ENCODE measurements around the gene PHRF1.
A peak's percentile ranks its signal among the peaks of the same experiment; 100 is the strongest.

Gene PHRF1

GRCh38 chr11:530960-531831 lies 45.1 kb upstream of the PHRF1 start:
- no peak overlapping the region for H3K4me3 ChIP-seq (ENCODE audit: control insufficient read depth in 1 of 7, extremely low read depth in 1 of 7, insufficient read depth in 4 of 7, low read depth in 2 of 7, low read length in 6 of 7)
- no peak for DNase-seq
- H3K9me3 ChIP-seq (ENCODE audit: control extremely low read depth in 1 of 5, control insufficient read depth in 4 of 5, insufficient read depth in 2 of 5, low read depth in 1 of 5, low read length in 4 of 5) = no peaks in the 10 kb centered on the region
- H3K27me3 ChIP-seq (replicated peaks in 2 of 5; ENCODE audit: control insufficient read depth in 4 of 5, insufficient read depth in 5 of 5, low read length in 4 of 5) = no peaks in the 10 kb centered on the region
- ChIA-PET POLR2A (no interaction called here), CTCF (interaction anchor here (2.5 kb wide), 1 partner anchor 12 kb away, joined by 9 read pairs; no protein-coding TSS in a partner anchor)
- H3K4me1 ChIP-seq (ENCODE audit: control extremely low read depth in 1 of 4, control insufficient read depth in 4 of 4, insufficient read depth in 4 of 4, low read length in 3 of 4) = peaks cover 0 to 16% (median 14%) of the 10 kb centered on the region in 4 experiments
- 97% methylated on average over 20 of the region's 28 CpGs for WGBS (ENCODE audit: insufficient coverage)
- no peak overlapping the region for H3K27ac ChIP-seq (ENCODE audit: insufficient read depth in 1 of 2, low read depth in 1 of 2, low read length in 2 of 2, poor library complexity in 1 of 2, severe bottlenecking in 2 of 2)
- peaks cover 2 to 43% (median 24%) of the 10 kb centered on the region in 4 experiments for H3K36me3 ChIP-seq (ENCODE audit: control insufficient read depth in 4 of 4, insufficient read depth in 4 of 4, low read length in 3 of 4)

DNA sequence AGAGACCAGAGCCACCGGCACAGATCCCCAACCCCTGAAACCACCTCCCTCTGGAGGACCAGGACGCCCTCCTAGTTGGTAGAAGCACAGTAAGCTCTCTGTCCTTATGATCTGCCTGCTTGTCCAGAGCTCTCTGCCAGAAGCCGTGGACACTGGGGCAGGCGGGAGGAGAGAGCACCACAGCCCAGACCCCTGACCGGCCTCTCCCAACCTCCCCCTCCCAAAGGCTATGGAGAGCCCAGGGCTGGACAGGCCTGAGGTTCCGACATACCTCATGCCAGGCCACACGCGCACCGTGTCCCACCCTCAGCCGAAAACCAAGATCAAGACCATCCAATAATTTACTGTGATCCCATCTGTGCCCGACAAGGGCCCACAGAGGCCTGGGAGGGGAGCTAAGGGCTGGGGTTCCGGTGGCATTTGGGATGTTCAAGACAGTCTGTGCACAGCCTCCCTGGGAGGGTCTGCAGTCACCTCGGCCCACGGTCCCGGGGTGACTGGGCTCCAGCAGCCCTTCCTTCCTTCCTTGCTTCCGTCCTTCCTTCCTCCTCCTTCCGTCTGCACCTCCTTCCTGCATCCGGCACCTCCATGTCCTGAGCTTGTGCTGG lies 44.2 kb upstream of the PHRF1 start:
- no peak for DNase-seq
- Histone ChIP-seq H3K4me1 (ENCODE audit: control extremely low read depth in 1 of 4, control insufficient read depth in 4 of 4, insufficient read depth in 4 of 4, low read length in 3 of 4) (peaks cover 0 to 24% (median 22%) of the 10 kb centered on the region in 4 experiments), H3K27me3 (replicated peaks in 2 of 5; ENCODE audit: control insufficient read depth in 4 of 5, insufficient read depth in 5 of 5, low read length in 4 of 5) (no peaks in the 10 kb centered on the region), H3K27ac (ENCODE audit: insufficient read depth in 1 of 2, low read depth in 1 of 2, low read length in 2 of 2, poor library complexity in 1 of 2, severe bottlenecking in 2 of 2) (no peak overlapping the region), H3K4me3 (ENCODE audit: control insufficient read depth in 1 of 7, extremely low read depth in 1 of 7, insufficient read depth in 4 of 7, low read depth in 2 of 7, low read length in 6 of 7) (no peak overlapping the region), H3K9me3 (ENCODE audit: control extremely low read depth in 1 of 5, control insufficient read depth in 4 of 5, insufficient read depth in 2 of 5, low read depth in 1 of 5, low read length in 4 of 5) (no peaks in the 10 kb centered on the region), H3K36me3 (ENCODE audit: control insufficient read depth in 4 of 4, insufficient read depth in 4 of 4, low read length in 3 of 4) (peaks cover 2 to 43% (median 24%) of the 10 kb centered on the region in 4 experiments)
- CTCF ChIA-PET = interaction anchor here (1.0 to 2.5 kb wide), 3 partner anchors 12 to 22 kb away, joined by 3 to 9 read pairs (median 3); no protein-coding TSS in a partner anchor
- POLR2A ChIA-PET = no interaction called here
- 81% methylated on average over 10 of the region's 18 CpGs for WGBS (ENCODE audit: insufficient coverage)

DNA sequence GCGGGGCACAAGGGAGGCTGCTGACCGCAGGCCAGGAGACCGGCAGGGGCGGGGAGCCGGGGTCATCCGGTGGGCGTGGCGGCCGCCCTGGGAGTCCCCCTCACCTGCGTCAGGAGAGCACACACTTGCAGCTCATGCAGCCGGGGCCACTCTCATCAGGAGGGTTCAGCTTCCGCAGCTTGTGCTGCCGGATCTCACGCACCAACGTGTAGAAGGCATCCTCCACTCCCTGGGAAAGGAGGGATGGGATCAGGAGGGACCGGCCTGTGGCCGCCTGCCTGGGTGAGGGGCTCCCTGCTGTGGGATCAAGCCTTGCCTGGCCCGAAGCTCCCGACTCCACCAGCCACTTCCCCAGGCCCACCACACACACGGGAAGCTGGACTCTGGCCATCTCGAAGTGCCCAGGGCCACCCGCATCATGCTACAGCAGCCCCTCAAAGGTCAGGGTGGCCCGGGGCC lies 43.7 kb upstream of the PHRF1 start:
- CTCF ChIA-PET = interaction anchor here (1.0 to 2.5 kb wide), 3 partner anchors 12 to 22 kb away, joined by 3 to 9 read pairs (median 3); no protein-coding TSS in a partner anchor
- POLR2A ChIA-PET = no interaction called here
- WGBS (ENCODE audit: insufficient coverage) = 98% methylated on average over 15 of the region's 23 CpGs

GRCh38 chr11:532986-533585 lies 43.2 kb upstream of the PHRF1 start:
- Histone ChIP-seq H3K4me1 (ENCODE audit: control extremely low read depth in 1 of 4, control insufficient read depth in 4 of 4, insufficient read depth in 4 of 4, low read length in 3 of 4) (peaks cover 0 to 35% (median 32%) of the 10 kb centered on the region in 4 experiments), H3K27ac (ENCODE audit: insufficient read depth in 1 of 2, low read depth in 1 of 2, low read length in 2 of 2, poor library complexity in 1 of 2, severe bottlenecking in 2 of 2) (no peak overlapping the region), H3K9me3 (ENCODE audit: control extremely low read depth in 1 of 5, control insufficient read depth in 4 of 5, insufficient read depth in 2 of 5, low read depth in 1 of 5, low read length in 4 of 5) (no peaks in the 10 kb centered on the region), H3K27me3 (replicated peaks in 2 of 5; ENCODE audit: control insufficient read depth in 4 of 5, insufficient read depth in 5 of 5, low read length in 4 of 5) (no peaks in the 10 kb centered on the region), H3K36me3 (ENCODE audit: control insufficient read depth in 4 of 4, insufficient read depth in 4 of 4, low read length in 3 of 4) (peaks cover 2 to 43% (median 24%) of the 10 kb centered on the region in 4 experiments), H3K4me3 (ENCODE audit: control insufficient read depth in 1 of 7, extremely low read depth in 1 of 7, insufficient read depth in 4 of 7, low read depth in 2 of 7, low read length in 6 of 7) (no peak overlapping the region)
- CTCF ChIA-PET = interaction anchor here (1.0 to 2.5 kb wide), 3 partner anchors 13 to 21 kb away, joined by 3 to 9 read pairs (median 3); no protein-coding TSS in a partner anchor
- 97% methylated on average over 25 of the region's 33 CpGs for WGBS (ENCODE audit: insufficient coverage)
- POLR2A ChIA-PET = no interaction called here
- DNase-seq = no peak

More for the DNA sequence above, 43.7 kb upstream of the PHRF1 start:
- no peak for DNase-seq
- H3K4me1 ChIP-seq (ENCODE audit: control extremely low read depth in 1 of 4, control insufficient read depth in 4 of 4, insufficient read depth in 4 of 4, low read length in 3 of 4) = peaks cover 0 to 29% (median 27%) of the 10 kb centered on the region in 4 experiments
- H3K36me3 ChIP-seq (ENCODE audit: control insufficient read depth in 4 of 4, insufficient read depth in 4 of 4, low read length in 3 of 4) = peaks cover 2 to 43% (median 24%) of the 10 kb centered on the region in 4 experiments
- H3K9me3 ChIP-seq (ENCODE audit: control extremely low read depth in 1 of 5, control insufficient read depth in 4 of 5, insufficient read depth in 2 of 5, low read depth in 1 of 5, low read length in 4 of 5) = no peaks in the 10 kb centered on the region
- H3K4me3 ChIP-seq (ENCODE audit: control insufficient read depth in 1 of 7, extremely low read depth in 1 of 7, insufficient read depth in 4 of 7, low read depth in 2 of 7, low read length in 6 of 7) = no peak overlapping the region
- H3K27me3 ChIP-seq (replicated peaks in 2 of 5; ENCODE audit: control insufficient read depth in 4 of 5, insufficient read depth in 5 of 5, low read length in 4 of 5) = no peaks in the 10 kb centered on the region
- H3K27ac ChIP-seq (ENCODE audit: insufficient read depth in 1 of 2, low read depth in 1 of 2, low read length in 2 of 2, poor library complexity in 1 of 2, severe bottlenecking in 2 of 2) = no peak overlapping the region

GRCh38 chr11:533586-534395 lies 42.5 kb upstream of the PHRF1 start:
- Histone ChIP-seq H3K9me3 (ENCODE audit: control extremely low read depth in 1 of 5, control insufficient read depth in 4 of 5, insufficient read depth in 2 of 5, low read depth in 1 of 5, low read length in 4 of 5) (no peaks in the 10 kb centered on the region), H3K4me1 (ENCODE audit: control extremely low read depth in 1 of 4, control insufficient read depth in 4 of 4, insufficient read depth in 4 of 4, low read length in 3 of 4) (peaks cover 0 to 38% (median 34%) of the 10 kb centered on the region in 4 experiments), H3K4me3 (ENCODE audit: control insufficient read depth in 1 of 7, extremely low read depth in 1 of 7, insufficient read depth in 4 of 7, low read depth in 2 of 7, low read length in 6 of 7) (peak overlapping the region in 3 of 7 experiments; percentile 83 to 85 (median 84)), H3K27ac (ENCODE audit: insufficient read depth in 1 of 2, low read depth in 1 of 2, low read length in 2 of 2, poor library complexity in 1 of 2, severe bottlenecking in 2 of 2) (no peak overlapping the region), H3K27me3 (replicated peaks in 2 of 5; ENCODE audit: control insufficient read depth in 4 of 5, insufficient read depth in 5 of 5, low read length in 4 of 5) (no peaks in the 10 kb centered on the region), H3K36me3 (ENCODE audit: control insufficient read depth in 4 of 4, insufficient read depth in 4 of 4, low read length in 3 of 4) (peaks cover 2 to 41% (median 24%) of the 10 kb centered on the region in 4 experiments)
- ChIA-PET CTCF (interaction anchor here (2.5 kb wide), 1 partner anchor 15 kb away, joined by 9 read pairs; no protein-coding TSS in a partner anchor), POLR2A (no interaction called here)
- WGBS (ENCODE audit: insufficient coverage) = 98% methylated on average over 36 of the region's 37 CpGs
- DNase-seq = no peak

DNA sequence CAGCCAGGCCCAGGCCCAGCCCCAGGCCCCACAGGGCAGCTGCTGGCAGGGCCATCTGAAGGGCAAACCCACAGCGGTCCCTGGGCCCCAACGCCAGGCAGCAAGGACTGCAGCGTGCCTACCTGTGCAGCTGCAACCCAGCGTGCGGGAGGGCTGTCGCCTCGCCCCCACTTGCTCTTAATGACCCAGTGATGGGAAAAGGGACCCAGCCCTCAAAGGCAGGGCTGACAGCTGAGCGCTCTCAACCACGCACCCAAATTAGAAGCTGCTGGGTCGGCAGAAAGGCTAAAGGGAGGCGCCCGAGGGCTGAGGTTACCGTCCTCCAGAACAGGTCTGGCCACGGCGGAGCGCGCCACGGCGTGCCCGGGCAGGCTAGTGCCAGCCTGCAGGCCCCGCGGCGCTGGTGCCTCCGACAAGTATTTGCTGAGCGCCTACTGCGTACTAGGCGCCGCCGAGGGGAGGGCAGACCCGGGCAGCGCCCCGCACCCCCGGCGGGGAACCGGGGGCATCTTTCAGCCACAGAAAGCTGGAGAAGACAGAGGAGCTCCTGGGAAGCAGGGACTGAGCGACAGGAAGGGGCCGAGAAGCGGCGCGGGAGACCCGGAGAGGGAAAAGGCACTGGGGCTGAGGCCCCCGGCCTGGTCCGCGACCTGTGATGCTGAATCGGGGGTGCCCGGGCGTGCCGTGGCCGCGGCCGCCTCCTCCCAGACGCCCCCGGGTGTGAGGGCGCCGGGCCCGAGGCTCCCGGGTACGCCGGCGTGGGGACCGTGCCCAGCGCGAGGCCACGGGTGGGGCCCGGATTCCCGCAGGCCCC lies 41.7 kb upstream of the PHRF1 start:
- no peaks in the 10 kb centered on the region for H3K27me3 ChIP-seq (replicated peaks in 2 of 5; ENCODE audit: control insufficient read depth in 4 of 5, insufficient read depth in 5 of 5, low read length in 4 of 5)
- ChIA-PET POLR2A (no interaction called here), CTCF (no interaction called here)
- peaks cover 0 to 38% (median 34%) of the 10 kb centered on the region in 4 experiments for H3K4me1 ChIP-seq (ENCODE audit: control extremely low read depth in 1 of 4, control insufficient read depth in 4 of 4, insufficient read depth in 4 of 4, low read length in 3 of 4)
- DNase-seq = peak in 2 of 3 donors; percentile 40 to 47
- WGBS (ENCODE audit: insufficient coverage) = 18% methylated on average over 43 of the region's 66 CpGs
- H3K27ac ChIP-seq (ENCODE audit: insufficient read depth in 1 of 2, low read depth in 1 of 2, low read length in 2 of 2, poor library complexity in 1 of 2, severe bottlenecking in 2 of 2) = peak overlapping the region in 1 of 2 experiments; percentile 64
- no peaks in the 10 kb centered on the region for H3K9me3 ChIP-seq (ENCODE audit: control extremely low read depth in 1 of 5, control insufficient read depth in 4 of 5, insufficient read depth in 2 of 5, low read depth in 1 of 5, low read length in 4 of 5)
- H3K36me3 ChIP-seq (ENCODE audit: control insufficient read depth in 4 of 4, insufficient read depth in 4 of 4, low read length in 3 of 4) = peaks cover 2 to 35% (median 22%) of the 10 kb centered on the region in 4 experiments
- H3K4me3 ChIP-seq (ENCODE audit: control insufficient read depth in 1 of 7, extremely low read depth in 1 of 7, insufficient read depth in 4 of 7, low read depth in 2 of 7, low read length in 6 of 7) = peak overlapping the region; percentile 45 to 85 (median 82)

All from common myeloid progenitor, CD34-positive (primary cell).